ENCODE results near the gene BRSK2.

BRSK2 gene

DNA sequence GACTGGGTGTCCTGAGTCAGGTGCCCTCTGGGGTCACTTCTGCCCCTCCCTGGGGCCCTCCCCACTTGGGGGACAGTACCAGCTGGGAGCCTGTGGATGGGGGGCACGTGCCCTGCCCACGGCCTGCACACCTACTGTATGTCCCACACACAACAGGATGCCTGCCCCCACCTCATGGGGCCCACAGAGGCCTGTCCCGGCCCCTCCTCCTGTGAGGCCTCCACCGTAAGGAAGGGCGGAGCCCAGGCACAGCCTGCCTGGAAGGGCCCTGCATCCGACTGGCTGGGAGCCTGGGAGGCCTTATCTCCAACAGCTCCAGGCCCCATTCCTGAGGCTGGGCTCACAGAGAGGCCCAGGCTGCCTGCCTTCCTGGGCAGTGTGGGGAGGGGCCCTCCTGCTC, 47.8 kb downstream of the BRSK2 start:
- peak; percentile 34 for DNase-seq (ENCODE audit: low spot score)

DNA sequence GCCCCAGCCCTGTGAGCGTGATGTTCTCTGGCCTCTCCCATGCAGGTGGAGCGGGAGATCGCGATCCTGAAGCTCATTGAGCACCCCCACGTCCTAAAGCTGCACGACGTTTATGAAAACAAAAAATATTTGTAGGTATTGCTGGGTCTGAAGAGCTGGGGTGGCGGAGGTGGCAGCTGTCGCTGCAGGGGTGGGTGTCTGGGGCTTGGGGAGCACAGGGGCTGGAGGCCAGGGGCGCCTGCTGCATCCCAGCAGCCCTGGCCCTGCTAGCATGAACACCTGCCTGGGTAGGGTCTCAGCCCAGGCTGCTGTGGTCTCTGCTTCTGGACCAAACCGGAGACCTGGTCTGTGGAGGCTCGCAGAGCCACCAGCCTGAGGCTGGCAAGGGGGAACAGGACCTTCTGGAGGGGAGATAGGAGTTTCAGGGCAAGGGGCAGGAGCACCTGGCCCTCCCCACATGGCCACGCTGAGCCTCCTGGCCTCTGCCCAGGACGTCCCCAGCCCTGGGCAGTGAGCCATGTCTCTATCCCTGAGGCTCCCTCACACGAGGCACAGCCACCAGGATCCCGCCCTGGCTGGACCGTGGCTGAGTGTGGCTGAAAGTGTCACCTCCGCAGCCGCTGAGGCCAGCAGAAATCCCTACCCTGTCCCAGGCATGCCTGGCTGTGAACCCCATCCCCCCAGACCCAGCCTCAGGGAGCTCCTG, 48.7 kb downstream of the BRSK2 start:
- DNase-seq (ENCODE audit: low spot score), result peak; percentile 33

DNA sequence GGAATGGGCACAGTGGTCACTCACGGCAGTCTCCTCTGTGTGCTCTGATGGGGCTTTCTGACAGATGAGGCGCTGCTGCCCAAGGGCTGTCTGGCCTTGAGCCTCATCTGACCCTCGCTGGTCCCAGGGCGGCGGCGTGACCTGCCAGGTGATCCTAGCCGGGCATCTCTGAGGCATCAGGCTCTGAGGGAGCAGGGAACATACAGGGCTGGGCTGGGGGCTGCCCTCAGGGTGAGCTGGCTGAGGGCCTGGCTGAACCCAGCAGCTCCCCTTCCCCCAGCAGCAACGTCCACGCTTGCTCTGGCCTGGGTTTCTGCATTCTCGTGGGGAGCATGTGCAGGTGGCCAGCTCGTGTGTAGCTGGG, 49.2 kb downstream of the BRSK2 start:
- DNase-seq (ENCODE audit: low spot score), result no peak

DNA sequence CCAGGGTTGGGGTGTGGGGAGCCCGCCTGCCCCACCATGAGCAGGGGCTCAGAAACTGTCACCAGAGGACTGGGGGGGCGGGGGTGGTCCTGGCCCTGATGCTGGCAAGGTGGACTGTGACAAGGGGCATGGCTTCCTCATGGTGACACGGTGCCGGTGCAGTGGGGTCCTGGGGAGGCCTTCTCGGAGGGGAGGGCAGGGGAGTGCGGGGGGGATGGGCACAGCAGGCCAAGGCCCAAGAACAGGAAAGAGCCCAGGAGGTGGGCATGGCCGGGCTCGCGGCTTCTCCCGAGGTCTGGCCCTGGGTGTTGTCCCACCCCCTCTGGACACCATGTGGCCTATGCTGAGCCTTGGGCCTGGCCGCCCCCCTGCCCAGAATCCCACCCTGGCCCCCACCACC, 49.6 kb downstream of the BRSK2 start:
- DNase-seq (ENCODE audit: low spot score), result no peak

DNA sequence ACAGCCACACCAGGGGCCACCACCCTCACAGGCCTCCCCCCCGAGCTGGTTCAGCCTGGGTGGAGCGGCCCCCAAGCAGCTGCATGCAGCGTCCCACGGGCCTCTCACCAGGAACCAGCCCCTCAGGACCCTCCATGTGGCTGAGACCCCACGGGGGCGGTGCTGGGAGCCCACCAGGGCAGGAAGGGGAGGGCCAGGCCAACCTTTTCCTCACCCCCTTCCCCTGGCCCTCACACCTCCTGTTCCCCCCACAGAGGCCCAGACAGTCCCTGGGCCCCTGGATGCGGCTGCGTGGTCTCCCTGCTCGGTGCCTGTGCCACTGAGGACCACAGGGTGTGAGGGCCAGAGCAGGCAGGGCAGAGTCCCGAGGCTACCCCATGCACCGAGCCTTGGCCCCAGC, 50.3 kb downstream of the BRSK2 start:
- DNase-seq (ENCODE audit: low spot score), result no peak

DNA sequence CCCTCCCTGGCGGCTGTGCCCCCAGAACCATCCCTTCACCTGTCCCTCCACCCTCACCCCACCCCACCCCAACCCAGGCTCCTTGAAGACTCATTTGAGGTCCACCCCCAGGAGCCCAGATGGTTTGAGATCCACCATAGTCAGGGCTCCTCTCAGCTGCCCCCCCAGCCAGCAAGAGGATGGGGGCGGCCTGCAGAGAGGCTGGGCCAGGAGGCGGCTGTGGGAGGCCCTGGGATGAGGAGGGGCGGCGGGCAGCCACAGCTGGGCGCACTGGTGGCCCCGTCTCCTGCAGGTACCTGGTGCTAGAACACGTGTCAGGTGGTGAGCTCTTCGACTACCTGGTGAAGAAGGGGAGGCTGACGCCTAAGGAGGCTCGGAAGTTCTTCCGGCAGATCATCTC, 50.8 kb downstream of the BRSK2 start:
- no peak for DNase-seq (ENCODE audit: low spot score)

DNA sequence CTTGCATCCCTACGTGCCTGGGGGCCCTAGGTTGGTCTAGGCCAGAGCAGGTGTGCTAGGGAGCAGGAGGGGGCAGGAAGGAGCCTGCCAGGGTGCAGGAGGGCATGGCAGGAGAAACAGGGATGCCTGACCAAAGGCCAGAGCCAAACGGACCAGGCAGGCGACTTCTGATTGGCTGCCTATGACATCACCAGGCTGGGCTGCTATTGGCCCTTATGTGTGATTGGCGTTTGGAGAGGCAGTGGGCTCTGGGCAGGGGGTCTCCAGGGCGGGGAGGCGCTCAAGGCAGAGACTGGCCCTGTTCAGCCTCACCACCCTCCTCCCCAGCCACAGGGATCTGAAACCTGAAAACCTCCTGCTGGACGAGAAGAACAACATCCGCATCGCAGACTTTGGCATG, 52.4 kb downstream of the BRSK2 start:
- DNase-seq (ENCODE audit: low spot score), result peak; percentile 95

DNA sequence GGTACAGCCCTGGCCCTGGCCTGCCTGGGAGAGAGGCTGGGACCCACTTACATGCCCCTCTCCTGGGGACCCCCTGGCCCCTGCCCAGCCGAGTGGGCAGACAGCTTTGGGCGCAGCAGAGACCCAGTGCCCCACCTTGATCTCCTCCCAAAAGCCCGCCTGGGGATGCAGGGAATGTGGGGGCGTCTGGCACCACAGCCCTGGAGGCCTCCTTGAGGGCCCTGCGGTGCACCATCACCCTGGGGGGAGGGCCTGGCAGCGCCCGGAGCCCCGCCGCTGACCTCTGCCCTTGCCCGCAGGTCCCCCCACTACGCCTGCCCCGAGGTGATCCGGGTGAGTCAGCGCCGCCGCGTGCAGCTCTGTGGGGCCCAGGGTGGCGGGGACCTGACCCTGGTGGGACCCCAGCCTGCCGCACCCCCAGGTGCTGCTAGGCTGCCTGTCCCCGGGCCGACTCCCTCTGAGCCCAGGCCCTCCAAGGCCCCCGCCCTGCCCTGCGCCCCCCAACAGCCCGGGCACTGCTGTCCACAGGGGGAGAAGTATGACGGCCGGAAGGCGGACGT, 53.2 kb downstream of the BRSK2 start:
- no peak for DNase-seq (ENCODE audit: low spot score)

DNA sequence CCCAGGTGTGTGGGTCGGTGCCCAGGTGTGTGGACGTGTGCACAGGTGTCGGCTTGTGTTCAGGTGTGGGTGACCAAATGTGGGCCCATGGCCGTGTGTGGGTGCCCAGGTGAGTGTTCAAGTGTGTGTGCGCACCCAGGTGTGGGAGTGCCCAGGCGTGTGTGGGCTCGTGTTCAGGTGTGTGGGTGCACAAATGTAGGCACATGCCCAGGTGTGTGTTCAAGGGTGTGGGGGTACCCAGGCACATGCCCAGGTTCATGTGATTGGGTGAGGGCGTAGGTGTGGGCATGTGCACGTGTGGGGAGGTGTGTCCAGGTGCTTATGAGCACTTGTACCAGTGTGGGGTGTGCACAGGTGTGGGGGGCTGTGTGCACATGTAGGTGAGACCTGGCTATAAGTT, 54.0 kb downstream of the BRSK2 start:
- DNase-seq (ENCODE audit: low spot score), result no peak

DNA sequence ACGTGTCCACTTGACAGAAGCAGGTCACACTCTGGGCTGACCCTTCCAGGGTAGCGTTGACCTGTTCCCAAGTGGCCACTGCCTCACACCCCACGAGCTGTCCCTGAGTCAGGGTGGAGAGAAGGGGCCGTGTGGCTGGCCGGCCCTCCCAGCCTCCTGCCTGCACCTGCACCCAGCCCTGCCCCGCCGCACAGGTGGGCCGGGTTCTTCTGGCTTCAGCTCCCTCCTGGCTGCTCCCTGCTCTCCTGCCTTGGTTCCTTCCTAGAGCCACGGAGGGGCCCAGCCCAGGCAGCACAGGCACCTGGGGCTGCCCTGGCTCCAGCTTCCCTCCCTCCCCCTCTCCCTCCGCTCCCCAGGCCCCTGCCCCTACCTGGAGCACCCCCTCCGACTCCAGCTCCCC, 54.6 kb downstream of the BRSK2 start:
- DNase-seq (ENCODE audit: low spot score), result no peak

DNA sequence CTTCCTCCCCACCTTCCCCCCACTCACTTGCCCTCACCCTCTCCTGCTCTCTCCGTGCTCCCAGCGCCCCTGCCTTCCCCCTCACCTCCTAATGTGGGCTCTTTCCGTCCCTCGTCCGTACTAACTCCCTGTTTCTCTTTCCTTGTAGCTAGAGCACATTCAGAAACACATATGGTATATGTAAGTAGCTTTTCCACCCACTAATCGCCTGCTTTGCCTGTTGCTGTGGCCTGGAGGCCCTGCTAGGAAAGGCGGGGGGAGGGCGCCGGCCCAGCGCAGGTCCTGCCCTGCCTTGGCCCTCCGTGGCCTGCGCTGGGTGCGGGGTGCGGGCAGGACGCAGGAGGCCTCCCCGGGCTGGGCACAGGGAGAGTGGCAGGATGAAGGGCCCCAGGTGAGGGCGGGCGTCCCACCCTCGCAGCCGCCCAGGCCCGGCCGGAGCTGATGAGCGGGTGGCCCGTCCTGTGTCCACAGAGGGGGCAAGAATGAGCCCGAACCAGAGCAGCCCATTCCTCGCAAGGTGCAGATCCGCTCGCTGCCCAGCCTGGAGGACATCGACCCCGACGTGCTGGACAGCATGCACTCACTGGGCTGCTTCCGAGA, 55.2 kb downstream of the BRSK2 start:
- no peak for DNase-seq (ENCODE audit: low spot score)

DNA sequence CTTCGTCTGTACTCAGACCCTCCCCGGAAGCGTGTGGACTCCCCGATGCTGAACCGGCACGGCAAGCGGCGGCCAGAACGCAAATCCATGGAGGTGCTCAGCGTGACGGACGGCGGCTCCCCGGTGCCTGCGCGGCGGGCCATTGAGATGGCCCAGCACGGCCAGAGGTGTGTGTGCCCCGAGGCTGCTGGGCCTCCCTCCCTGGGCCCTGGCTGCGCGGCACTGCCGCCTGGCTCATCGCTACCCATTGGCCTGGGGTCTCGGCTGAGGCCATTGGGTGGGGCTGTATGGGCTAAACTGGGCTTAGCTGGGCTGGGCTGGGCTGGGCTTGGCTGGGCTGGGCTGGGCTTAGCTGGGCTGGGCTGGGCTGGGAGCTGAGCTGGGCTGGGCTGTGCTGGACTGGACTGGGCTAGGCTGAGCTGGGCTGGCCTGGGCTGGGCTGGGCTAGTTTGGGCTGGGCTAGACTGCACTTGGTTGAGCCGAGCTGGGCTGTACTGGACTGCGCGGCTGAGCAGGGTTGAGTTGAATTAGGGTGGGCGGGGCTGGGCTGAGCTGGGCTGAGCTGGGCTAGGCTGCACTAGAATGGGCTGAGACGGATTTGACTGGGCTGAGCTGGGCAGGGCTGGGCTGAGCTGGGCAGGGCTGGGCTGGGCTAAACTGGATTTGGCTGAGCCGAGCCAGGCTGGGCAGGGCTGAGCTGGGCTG, 56.2 kb downstream of the BRSK2 start:
- no peak for DNase-seq (ENCODE audit: low spot score)

DNA sequence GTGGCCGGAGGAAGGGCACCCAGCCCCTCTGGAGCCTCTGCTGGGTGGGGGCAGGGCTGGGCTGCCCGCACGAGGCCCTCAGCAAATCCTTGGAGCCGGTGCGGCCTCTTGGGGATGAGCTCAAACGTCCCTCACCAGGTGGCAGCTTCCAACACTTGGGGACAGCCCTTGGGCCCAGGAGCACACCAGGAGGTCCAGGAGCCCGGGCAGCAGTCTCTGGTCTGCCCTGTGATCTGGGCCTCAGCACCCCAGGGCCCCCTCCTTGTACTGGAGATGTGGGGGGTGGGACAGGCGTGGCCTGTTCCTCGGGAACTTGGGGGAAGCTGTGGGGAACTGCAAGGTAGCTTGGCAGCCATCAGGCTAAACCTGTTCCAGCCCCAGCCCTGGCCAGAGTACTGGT, 56.9 kb downstream of the BRSK2 start:
- DNase-seq (ENCODE audit: low spot score), result no peak

DNA sequence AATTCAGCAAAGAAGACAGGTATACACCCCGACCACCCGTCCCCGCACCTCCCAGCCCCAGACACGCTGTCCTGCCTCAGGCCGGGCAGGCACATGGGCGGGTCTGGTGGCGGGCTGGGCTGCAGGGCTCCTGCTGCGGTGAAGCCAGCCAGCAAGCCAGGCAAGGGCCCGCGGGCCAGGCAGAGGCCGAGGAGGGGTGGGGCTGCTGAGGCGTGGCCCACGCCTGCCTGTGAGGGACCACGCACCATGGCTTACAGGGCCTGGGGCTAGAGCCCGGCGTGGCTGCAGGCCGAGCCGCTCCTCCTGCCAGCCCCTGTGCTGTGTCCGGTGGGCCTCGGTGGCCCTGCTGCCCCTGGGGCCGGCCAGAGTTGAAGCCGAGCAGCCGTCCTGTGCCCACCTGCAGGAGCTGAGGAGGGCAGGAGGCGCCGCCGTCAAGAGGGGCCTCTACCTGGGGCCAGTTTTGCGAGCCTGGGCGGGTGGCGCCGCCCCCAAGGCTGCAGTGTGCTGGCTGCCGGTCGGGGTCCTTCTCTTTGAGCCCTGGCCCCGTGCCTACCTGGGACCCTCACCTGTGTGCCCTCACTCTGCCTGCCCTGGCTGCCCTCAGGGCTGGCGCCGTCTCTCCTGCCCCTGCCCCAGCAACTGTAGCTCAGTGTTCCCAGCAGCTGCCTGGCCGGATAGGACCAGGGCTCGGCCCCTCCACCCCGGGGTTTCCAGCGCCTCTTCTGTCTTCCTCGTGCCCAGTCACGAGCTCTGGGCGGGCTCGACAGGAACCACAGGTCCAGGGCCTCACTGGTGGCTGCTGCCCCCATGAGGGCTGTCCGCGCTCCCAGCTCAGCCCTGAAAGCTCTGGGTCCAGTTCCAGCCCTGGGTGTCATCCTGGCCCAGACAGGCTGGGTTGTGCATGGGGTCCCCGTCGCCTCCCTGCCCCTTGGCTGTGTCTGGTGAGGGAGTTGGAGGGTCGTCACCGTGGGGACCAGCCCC, 58.4 kb downstream of the BRSK2 start:
- DNase-seq (ENCODE audit: low spot score), result no peak

DNA sequence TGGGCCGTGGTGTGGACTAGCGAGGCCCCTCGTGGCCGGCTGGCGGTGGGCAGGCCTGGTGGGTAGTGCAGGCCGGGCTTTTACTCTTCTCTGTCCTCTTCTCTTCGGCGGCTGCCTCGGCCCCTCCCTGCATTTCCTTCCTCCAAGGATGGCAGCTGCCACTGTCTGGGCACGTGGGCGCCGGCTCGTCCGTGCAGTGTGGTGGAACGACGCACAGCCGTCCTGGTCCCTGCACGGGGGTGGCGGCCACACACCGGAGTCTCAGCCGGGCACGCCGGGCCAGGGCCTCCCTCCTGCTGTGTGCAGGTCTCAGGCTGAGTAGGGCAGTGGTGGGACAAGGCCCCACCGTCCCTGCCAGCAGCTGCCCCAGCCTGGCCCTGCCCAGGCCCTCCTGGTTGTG, 59.1 kb downstream of the BRSK2 start:
- no peak for DNase-seq (ENCODE audit: low spot score)

DNA sequence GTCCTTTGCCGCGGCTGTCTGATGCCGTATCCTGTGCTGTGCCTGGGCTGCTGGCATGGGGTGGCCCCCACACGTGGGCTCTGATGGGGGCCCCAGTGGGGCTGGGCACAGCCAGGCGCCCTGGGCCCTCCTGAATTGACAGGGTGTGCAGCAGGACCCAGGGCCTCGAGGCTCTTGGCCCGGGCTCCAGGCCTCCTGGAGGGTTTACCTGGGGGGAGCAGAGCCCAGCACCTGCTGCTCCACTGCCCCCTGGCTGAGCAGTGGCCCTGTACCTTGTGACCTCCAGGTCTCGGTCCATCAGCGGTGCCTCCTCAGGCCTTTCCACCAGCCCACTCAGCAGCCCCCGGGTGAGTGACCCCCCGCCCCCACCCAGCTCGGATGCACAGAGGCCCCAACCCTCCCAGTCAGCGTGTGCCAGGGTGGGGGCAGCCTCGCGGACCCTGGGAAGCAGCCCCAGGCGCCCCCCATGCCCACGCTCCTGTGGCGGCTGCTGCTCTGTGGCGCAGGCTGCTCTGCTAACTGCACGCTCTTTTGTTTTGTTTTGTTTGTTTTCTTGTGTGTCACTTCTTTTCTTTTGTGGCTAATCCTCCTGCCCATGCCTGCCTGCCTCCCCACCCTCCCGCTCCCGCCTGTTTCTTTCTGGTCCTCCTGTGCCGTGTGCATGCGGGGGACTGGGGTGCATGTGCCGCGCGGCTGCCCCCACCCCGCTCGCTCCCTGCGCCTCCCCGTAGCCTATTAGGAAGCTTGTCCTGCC, 59.9 kb downstream of the BRSK2 start:
- no peak for DNase-seq (ENCODE audit: low spot score)

DNA sequence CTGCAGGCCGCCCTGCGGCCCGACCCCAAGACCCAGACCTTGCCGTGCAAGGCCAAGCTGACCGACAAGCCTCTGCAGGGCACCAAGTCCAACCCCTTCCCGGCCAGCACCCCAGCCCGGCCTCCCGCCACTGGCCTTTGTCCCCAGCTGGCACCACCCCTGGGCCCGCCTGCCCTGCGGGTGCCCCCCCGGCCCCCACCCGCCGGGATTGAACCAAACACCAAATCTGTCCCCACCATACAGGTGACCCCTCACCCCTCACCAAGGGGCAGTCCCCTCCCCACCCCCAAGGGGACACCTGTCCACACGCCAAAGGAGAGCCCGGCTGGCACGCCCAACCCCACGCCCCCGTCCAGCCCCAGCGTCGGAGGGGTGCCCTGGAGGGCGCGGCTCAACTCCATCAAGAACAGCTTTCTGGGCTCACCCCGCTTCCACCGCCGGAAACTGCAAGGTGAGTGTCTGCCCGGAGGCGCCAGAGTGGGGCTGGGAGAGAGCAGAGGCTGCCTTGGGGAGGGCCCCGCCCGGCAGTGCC, 60.7 kb downstream of the BRSK2 start:
- DNase-seq (ENCODE audit: low spot score), result no peak

DNA sequence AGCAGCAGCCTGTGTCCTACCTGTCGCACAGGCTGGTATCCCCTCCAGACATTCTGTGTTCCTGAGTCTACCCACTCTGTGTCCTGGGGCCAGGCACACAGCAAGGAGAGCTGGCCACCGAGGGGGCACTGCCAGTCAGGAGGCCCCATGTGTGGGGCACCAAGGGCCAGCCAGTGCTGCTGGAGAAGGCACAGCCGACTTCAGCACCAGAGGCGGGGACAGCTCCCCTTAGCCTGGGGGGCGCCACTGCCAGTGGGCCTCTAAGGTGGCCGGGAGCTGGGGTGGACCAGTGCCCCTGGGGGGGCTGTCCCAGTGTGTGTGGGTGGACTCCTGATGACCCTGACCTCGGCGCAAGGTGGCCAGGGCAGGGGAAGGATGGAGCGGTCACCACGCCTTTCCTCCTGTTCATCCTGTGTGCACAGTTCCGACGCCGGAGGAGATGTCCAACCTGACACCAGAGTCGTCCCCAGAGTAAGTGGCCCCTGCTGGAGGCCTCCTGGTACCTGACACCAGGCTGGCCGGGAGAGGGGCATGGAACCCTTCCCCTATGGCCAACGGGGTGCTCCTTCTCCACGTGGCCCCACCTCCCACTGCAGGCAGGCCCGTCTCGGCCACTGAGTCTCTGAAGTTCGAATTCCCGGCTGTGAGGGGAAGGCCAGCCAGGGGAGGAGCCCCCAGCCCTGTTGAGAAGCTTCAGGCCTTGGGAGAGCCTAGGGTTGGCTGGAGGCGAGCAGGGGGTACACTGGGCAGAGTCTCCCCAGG, 61.4 kb downstream of the BRSK2 start:
- no peak for DNase-seq (ENCODE audit: low spot score)

DNA sequence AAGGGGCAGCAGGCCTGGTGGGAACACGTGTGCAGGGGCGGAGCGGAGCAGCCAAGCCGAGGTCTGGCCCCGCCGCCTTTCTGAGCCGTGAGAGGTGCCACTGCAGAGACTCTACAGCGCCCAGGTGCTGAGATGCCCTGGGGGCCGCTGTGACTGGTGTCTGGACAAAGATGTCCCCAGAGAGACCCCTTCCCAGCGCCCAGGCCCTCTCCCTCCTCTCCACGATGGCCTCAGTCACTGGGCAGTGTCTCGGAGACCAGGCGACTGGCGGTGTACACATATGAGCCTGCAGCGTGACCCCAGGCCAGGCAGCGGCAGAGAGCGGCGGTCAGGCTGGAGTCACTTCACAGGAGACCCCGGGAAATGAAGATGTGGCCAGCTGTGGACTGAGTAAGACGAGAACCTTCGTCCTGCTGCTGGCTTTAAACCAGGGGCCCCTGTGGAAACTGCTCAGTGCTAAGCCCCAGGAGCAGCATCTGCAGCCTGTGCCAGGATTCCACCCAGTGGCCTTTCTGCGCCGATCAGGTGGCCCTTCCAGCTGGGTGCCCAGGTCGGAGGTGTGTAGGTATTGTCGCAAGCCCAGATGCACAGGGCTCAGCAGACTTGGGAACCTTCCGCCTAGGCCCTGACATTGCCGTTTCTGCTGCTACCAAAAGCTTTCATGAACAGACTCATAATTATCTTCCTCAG, 62.2 kb downstream of the BRSK2 start:
- DNase-seq (ENCODE audit: low spot score), result no peak

DNA sequence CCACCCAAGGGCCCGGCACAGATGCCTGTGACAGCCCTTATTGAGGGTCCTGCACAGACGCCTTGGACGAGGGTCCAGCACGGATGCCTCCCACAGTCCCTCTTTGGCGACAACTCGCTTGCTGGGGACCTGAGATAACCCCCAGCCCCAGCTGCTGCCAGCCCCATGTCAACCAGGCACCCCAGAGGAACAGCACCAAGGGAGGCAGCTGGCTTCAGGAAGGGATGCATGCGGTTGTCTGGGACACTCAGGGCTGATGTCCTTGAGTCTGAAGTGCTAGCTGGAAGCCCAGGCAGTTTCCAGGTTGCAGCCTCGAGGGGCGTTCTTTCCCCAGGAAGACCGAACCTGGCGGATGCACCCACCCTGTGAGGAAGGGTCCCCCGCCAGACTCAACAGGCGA, 63.0 kb downstream of the BRSK2 start:
- no peak for DNase-seq (ENCODE audit: low spot score)

Measured in cerebellar cortex (tissue), 1 donor.